GM18519 (cell line): Measurements from ENCODE around the gene HMOX2.
A peak's percentile ranks its signal among the peaks of the same experiment; 100 is the strongest.

Source experiments
- ATAC-seq: cut with Tn5 transposase; IDR thresholded peaks from one replicate; pipeline ENCODE4 v1.9.1; 2021; ENCODE audit warnings: mild to moderate bottlenecking, moderate library complexity; ENCODE audit not compliant: unreplicated experiment, low FRiP score

HMOX2 gene

DNA sequence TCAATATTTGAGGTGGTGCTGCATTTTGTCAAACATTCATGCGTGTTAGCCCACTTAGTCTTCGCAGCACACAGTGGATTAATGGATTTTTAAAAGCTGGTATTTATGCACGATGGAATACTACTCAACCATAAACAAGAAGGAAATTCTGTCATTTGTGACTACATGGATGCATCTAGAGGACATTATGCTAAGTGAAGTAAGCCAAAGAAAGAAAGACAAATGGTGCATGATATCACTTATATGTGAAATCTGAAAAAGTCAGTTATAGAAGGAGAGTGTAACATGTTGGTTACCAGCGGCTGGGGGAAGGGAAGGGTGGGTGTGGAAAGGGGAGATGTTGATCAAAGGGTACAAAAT is 23.0 kb downstream of the HMOX2 start:
- ATAC-seq, result no peak

DNA sequence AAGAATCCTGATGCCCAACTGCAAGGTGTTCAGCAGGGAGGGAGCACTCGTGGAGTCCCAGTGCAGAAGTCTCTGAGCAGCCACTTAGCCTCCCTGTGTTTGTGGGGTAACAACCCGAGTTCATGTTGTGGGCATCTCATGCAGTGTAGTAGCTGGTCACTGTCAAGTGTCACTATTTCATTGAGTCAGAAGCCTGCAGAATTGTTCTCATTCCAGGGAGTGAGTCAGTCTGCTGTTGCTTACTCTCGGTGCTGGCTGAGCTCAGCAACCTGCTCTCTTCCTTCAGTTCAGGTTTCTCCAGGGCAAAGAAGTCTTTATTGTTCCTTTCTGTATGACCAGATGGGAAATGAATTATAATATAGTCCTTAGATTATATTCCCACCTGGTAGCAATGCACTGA is 24.1 kb downstream of the HMOX2 start:
- no peak for ATAC-seq

- ATAC-seq, result no peak
These were observed 24.9 kb downstream of the HMOX2 start for GRCh38 chr16:4501071-4501478.

DNA sequence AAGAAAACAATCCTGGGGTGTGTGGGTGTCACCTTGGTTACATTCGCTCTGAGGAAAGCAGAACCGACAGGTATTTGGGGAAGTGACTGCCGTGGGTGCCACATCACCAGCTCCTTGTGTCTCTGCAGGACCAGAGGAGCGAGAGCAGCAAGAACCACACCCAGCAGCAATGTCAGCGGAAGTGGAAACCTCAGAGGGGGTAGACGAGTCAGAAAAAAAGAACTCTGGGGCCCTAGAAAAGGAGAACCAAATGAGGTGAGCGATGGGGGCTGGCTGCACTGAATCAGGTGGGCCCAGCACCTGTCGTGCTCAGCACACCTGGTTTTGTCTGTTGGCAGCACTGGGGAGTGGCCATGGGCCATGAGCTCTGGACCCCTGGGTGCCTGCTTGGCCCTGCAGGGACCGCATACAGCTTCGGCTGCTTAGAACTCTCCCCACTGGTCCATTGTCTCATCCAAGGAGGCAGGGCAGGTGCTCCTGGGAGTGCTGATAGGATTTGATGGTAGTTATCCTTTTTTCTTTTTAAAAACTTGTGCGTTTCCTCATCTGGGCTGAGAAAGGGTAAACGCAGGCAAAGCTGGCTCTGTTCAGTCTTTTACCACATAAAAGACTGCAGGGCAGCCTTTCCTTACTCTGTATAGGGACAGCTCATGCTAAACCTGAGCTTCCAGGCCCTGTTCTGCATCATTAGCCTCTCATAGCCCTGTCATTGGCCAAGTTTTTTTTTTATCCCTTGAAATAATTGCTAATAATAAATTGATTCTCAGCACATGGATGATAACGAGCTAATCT is 29.4 kb downstream of the HMOX2 start:
- ATAC-seq, result peak; percentile 63

DNA sequence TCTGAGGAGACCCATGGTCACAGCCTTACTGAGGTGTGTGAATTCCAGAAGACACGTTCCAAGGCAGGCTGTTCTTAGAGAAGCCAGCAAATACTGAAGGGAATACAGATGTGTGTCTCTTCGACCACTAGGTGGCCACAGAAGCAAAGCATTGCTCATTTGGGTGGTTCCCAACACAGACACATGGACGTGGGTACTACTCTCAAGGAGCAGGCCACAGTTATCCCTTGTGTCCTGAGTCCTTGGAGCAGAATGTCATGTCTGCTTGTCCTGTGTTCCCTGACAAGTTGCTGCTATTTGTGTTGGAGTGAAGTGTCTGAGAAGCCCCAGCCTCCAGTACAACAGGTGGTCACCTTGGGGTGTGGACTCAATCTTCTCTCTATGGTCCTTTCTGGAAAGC is 30.3 kb downstream of the HMOX2 start:
- peak; percentile 48 for ATAC-seq

DNA sequence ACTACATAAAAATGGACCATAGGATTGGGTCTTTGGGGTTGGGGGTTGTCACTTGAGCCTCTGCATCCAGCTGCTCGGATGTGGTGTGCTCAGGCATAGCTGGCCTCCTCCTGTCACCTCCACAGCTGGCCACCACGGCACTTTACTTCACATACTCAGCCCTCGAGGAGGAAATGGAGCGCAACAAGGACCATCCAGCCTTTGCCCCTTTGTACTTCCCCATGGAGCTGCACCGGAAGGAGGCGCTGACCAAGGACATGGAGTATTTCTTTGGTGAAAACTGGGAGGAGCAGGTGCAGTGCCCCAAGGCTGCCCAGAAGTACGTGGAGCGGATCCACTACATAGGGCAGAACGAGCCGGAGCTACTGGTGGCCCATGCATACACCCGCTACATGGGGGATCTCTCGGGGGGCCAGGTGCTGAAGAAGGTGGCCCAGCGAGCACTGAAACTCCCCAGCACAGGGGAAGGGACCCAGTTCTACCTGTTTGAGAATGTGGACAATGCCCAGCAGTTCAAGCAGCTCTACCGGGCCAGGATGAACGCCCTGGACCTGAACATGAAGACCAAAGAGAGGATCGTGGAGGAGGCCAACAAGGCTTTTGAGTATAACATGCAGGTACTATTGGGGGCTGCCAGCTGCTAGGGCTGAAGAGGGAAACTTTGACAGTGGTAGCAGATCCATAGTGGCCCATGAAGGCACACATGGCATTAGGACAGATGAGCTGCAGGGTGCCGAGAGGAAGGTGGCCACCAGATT is 31.6 kb downstream of the HMOX2 start:
- ATAC-seq, result no peak

DNA sequence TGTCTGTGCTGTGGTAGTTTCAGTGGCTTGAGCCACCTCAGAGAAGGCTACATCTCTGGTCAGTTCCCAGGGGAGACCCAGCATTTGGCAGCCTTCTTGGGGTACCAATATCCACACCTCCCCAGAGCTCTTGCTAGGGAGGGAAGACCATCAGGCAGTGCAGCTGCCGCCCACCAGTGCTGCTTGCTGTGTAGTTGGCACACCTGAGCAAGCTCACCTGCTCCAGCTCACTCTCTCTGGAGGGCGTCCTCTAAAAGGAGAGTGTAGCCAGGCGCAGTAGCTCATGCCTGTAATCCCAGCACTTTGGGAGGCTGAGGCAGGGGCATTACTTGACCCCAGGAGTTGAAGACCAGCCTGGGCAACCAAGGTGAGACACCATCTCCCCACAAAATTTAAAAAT is 32.6 kb downstream of the HMOX2 start:
- no peak for ATAC-seq

GRCh38 chr16:4509420-4509819 is 33.2 kb downstream of the HMOX2 start:
- ATAC-seq, result no peak

DNA sequence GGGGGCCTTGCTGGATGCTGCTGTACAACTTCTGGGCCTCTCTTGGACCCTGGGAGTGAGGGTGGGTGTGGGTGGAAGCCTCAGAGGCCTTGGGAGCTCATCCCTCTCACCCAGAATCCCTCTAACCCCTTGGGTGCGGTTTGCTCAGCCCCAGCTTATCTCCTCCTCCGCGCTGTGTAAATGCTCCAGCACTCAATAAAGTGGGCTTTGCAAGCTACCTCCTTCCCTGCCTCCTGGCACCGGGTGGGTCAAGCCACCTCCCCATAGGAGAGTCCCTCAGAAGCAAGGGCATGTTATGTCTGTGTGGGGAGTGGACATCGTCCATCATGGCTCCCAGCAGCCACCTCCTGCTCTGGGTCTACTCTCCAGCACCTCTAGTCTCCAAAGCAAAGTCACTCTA is 33.9 kb downstream of the HMOX2 start:
- ATAC-seq, result no peak

GRCh38 chr16:4510747-4511426 is 34.7 kb downstream of the HMOX2 start:
- ATAC-seq, result no peak

- no peak for ATAC-seq
These were observed 35.4 kb downstream of the HMOX2 start for GRCh38 chr16:4511441-4512082.

DNA sequence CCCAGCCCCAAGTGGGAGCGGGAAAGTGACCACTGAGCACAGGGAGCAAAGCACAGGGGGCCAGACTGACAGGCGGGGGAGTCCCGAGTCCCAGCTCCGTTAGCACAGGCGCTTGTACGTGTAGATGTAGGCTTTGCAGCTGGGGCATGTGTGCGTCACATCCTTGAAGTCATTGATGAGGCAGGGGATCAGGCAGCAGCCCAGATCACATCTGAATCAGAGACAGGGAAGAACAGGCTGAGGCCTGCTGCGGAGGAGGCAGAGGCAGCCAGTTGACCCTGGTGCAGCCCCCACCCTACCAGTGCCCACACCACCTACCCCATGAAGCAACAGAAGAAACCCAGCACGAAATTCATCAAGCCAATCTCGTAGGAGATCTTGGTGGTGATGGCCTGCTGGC is 36.3 kb downstream of the HMOX2 start:
- ATAC-seq, result no peak

GRCh38 chr16:4513086-4513860 is 37.1 kb downstream of the HMOX2 start:
- ATAC-seq, result no peak

DNA sequence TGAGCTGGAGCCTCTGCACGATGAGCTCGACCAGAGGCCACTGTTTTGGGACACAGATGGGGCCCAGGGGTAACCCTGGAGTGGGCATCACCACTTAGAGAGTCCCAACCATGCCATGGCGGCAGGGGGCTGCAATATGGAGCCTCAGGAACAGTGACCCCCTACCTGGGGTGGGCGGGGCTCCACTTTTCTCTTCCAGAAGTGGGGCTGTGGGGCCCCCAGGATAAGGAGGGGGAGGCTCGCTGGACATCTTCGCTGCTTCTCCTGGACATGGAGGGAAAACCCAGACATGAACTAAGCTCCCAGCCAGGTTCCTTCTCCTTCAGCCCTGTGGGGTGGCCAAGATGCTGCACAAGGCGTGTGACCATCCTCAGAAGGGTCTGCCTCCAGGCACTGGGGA is 37.7 kb downstream of the HMOX2 start:
- no peak for ATAC-seq

GRCh38 chr16:4514606-4515005 is 38.4 kb downstream of the HMOX2 start:
- ATAC-seq, result no peak

GRCh38 chr16:4515611-4516233 is 39.5 kb downstream of the HMOX2 start:
- no peak for ATAC-seq

DNA sequence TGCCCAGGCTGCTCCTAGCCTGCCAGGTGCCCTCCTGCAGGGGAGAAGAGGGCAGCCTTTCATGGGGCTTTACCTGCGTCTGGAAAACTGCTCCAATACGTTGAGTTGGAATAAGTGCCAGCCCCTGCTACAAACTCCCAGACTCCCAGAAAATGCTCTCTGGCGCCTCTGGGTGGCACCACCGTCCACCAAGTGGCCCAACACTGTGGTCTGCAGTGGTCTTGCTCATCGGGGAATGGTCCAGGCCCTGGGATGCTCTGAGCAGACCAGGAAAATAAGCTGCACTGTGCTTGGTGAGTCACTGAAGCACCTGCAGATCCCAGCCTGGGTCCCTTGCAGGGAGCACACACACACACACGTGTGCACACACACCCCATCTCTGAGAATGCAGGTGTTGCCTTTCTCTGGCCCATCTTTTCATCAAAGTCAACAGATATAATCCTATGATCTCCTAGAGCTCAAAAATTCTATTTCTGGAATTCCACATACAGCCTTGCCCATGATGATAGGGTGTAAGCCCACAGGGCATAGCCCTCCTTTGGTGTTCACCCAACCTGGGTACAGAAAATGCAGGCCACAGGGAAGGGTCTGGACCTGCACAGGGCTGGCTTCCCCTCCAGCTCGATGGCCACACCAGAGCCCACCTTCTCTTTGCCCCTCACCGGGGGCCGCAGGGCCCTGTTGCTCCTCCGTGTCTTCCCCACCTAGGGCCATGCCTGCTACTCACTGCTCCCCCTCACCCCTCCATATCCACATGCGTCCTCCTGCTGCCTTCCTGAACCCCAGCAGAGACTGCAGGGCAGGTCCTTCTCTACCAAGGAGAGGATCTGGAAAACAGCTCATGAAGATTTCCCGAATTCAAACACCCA is 41.8 kb downstream of the HMOX2 start:
- no peak for ATAC-seq

DNA sequence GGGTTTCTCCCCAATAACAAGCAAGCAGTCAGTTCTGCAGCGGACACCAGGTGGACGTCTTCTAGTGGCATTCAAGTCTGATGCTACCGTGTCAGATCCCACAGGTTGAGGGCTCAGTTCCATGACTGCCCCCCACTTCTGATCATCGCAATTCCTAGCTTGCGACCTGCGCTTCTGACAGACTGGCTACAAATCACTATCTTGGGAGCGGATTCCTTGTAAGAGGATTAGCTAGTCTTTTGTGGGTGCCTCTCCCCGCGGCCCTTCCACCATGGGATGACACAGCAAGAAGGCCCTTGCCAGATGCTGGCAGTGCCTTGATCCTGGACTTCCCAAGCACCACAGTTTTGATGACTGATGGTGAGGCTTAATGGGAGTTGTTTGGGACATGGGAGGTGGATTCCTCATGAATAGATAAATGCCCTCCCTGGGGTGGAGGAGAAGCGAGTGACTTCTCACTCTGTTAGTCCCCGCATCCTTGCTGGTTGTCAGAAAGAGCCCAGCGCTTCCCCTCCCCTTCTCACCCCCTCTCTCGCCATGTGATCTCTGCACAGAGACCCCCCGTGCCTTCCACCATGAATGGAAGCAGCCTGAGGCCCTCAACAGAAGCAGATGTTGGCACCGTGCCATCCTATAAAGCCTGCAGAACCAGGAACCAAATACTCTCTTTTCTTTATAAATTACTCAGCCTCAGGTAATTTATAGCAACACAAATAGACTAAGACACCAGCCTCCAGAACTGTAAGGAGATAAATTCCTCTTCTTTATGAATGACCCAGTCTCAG is 43.3 kb downstream of the HMOX2 start:
- ATAC-seq, result no peak
